MM.1S (cell line): ENCODE results near the gene RIN1.

ENCODE experiments used
- DNase-seq: peaks from one replicate; pipeline ENCODE4 v3.0.0-alpha.2; 2015
- H2AFZ ChIP-seq: fragments of 300-600 bp; sonication (generic); 2 replicates; pipeline ENCODE4 v1.6.0; 2016; ENCODE audit warnings: antibody characterized with exemption, low read length
- H3F3A ChIP-seq: fragments of 300-600 bp; sonication (generic); 2 replicates; pipeline ENCODE4 v1.6.1; 2016; ENCODE audit warnings: mild to moderate bottlenecking, antibody characterized with exemption, low read length, moderate library complexity, mixed read lengths; ENCODE audit not compliant: insufficient read depth
- H3K27ac ChIP-seq: fragments of 300-600 bp; sonication (generic); 2 replicates; pipeline ENCODE4 v1.5.1; 2016; ENCODE audit warnings: mild to moderate bottlenecking, low read length
- H3K27me3 ChIP-seq: fragments of 300-600 bp; sonication (generic); replicated peaks from 2 replicates; pipeline ENCODE4 v1.6.0; 2016; ENCODE audit warnings: low read length; ENCODE audit not compliant: insufficient read depth
- H3K36me3 ChIP-seq: fragments of 300-600 bp; sonication (generic); replicated peaks from 2 replicates; pipeline ENCODE4 v1.6.1; 2016; ENCODE audit warnings: mild to moderate bottlenecking, low read length, mixed read lengths; ENCODE audit not compliant: insufficient read depth
- H3K4me1 ChIP-seq: fragments of 300-600 bp; sonication (generic); 2 replicates; pipeline ENCODE4 v1.6.1; 2016; ENCODE audit warnings: low read length, mixed read lengths
- H3K4me2 ChIP-seq: fragments of 300-600 bp; sonication (generic); 2 replicates; pipeline ENCODE4 v1.6.0; 2016; ENCODE audit warnings: low read depth, low read length
- H3K4me3 ChIP-seq: fragments of 300-600 bp; sonication (generic); 2 replicates; pipeline ENCODE4 v1.5.1; 2016; ENCODE audit warnings: low read length, mixed read lengths
- H3K79me2 ChIP-seq: fragments of 300-600 bp; sonication (generic); 2 replicates; pipeline ENCODE4 v1.6.1; 2016; ENCODE audit warnings: mixed run types, low read length, mixed read lengths
- H3K9ac ChIP-seq: fragments of 300-600 bp; sonication (generic); 2 replicates; pipeline ENCODE4 v1.6.1; 2016; ENCODE audit warnings: low read length, mixed read lengths
- H3K9me2 ChIP-seq: fragments of 300-600 bp; sonication (generic); replicated peaks from 2 replicates; pipeline ENCODE4 v1.6.1; 2016; ENCODE audit warnings: mild to moderate bottlenecking, low read length, mixed read lengths; ENCODE audit not compliant: insufficient read depth
- H3K9me3 ChIP-seq: fragments of 300-600 bp; sonication (generic); replicated peaks from 2 replicates; pipeline ENCODE4 v1.6.1; 2016; ENCODE audit warnings: mild to moderate bottlenecking, low read length, mixed read lengths; ENCODE audit not compliant: insufficient read depth
- H4K20me1 ChIP-seq: fragments of 300-600 bp; sonication (generic); 2 replicates; pipeline ENCODE4 v1.6.1; 2016; ENCODE audit warnings: mild to moderate bottlenecking, low read length, moderate library complexity, mixed read lengths; ENCODE audit not compliant: insufficient read depth
- EZH2 ChIP-seq: fragments of 300-600 bp; sonication (generic); optimal IDR thresholded peaks from 2 replicates; pipeline ENCODE3; 2017; ENCODE audit warnings: low read depth, mild to moderate bottlenecking, antibody characterized with exemption, low read length, mixed read lengths
- EZH2phosphoT487 ChIP-seq: fragments of 300-600 bp; sonication (generic); IDR thresholded peaks from 2 replicates; pipeline ENCODE4 v1.6.1; 2018; ENCODE audit warnings: antibody characterized with exemption, low read length
- TF ChIP-seq, protein P1 (sequence below): fragments of 300-600 bp; sonication (generic); IDR thresholded peaks from 2 replicates; pipeline ENCODE4 v1.5.1; 2016; ENCODE audit warnings: antibody characterized with exemption, low read length, mixed read lengths

Gene RIN1

GRCh38 chr11:66329165-66329673 is 7.0 kb downstream of the RIN1 start:
- peaks cover 43% of the 10 kb centered on the region for H3K27me3 ChIP-seq
- H3K9me2 ChIP-seq = no peaks in the 10 kb centered on the region
- H4K20me1 ChIP-seq = no peaks in the 10 kb centered on the region
- no peaks in the 10 kb centered on the region for H3K36me3 ChIP-seq
- no peak overlapping the region for H3K27ac ChIP-seq
- DNase-seq = no peak
- no peaks in the 10 kb centered on the region for H3K4me1 ChIP-seq
- no peak overlapping the region for H2AFZ ChIP-seq
- no peak overlapping the region for H3K9ac ChIP-seq
- no peak overlapping the region for H3K4me3 ChIP-seq
- no peaks in the 10 kb centered on the region for H3F3A ChIP-seq
- no peaks in the 10 kb centered on the region for H3K9me3 ChIP-seq
- no peak for TF ChIP-seq EZH2
- TF ChIP-seq, protein P1, sequence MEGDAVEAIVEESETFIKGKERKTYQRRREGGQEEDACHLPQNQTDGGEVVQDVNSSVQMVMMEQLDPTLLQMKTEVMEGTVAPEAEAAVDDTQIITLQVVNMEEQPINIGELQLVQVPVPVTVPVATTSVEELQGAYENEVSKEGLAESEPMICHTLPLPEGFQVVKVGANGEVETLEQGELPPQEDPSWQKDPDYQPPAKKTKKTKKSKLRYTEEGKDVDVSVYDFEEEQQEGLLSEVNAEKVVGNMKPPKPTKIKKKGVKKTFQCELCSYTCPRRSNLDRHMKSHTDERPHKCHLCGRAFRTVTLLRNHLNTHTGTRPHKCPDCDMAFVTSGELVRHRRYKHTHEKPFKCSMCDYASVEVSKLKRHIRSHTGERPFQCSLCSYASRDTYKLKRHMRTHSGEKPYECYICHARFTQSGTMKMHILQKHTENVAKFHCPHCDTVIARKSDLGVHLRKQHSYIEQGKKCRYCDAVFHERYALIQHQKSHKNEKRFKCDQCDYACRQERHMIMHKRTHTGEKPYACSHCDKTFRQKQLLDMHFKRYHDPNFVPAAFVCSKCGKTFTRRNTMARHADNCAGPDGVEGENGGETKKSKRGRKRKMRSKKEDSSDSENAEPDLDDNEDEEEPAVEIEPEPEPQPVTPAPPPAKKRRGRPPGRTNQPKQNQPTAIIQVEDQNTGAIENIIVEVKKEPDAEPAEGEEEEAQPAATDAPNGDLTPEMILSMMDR = no peak
- no peak for TF ChIP-seq EZH2phosphoT487
- no peak overlapping the region for H3K4me2 ChIP-seq
- no peaks in the 10 kb centered on the region for H3K79me2 ChIP-seq

DNA sequence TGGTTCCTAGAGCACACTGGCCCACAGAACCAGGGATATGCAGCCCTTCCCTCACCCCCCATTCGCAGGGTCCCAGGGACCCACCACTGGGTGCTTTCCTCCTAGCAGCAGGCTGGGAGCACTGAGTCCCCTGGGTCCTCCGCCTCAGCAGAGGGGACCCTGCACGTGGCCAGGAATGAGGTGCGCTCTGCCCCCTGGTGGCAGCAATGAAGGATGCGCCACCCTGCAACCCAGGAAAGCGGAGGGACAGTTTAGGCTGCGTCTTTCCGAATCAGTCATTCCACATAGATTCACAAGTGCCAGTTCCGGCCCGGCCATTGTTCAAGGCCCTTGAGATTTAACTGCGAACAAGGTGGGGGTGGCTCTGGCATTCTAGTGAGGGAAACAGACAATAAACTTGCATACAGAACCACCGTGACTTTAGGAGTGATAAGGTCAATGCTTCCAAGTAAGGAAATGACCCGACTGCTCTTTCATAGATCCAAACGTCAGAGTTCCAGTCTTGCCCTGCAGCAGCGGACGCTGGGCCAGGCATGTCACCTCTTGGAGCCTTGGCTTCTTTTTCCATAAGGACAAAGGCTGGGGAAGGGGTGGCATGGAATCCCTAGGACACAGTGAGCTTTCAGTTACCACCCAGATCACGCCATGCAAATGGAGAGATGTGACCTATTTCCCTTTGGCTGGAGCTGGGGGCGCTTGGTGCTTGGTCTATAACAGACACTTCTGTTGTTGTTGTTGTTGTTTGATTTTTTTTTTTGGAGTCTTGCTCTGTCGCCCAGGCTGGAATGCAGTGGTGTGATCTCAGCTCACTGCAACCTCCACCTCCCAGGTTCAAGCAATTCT is 7.7 kb downstream of the RIN1 start:
- Histone ChIP-seq H3K9me2 (no peaks in the 10 kb centered on the region), H3K36me3 (no peaks in the 10 kb centered on the region), H3K4me1 (no peaks in the 10 kb centered on the region), H3K9me3 (no peaks in the 10 kb centered on the region), H3F3A (no peaks in the 10 kb centered on the region), H3K27ac (no peak overlapping the region), H2AFZ (peak overlapping the region; percentile 33), H3K4me3 (peak overlapping the region; percentile 16; the same call in 1 of the 2 replicates), H4K20me1 (no peaks in the 10 kb centered on the region), H3K79me2 (no peaks in the 10 kb centered on the region), H3K4me2 (peak overlapping the region; percentile 33; the same call in 1 of the 2 replicates), H3K27me3 (peaks cover 37% of the 10 kb centered on the region), H3K9ac (no peak overlapping the region)
- peak; percentile 63 for DNase-seq
- no peak for TF ChIP-seq EZH2phosphoT487
- TF ChIP-seq, protein P1 = peak; percentile 91

GRCh38 chr11:66328031-66328301 is 8.3 kb downstream of the RIN1 start:
- Histone ChIP-seq H3K9ac (no peak overlapping the region), H3K36me3 (no peaks in the 10 kb centered on the region), H3K27me3 (peaks cover 35% of the 10 kb centered on the region), H3K9me3 (no peaks in the 10 kb centered on the region), H3K4me3 (no peak overlapping the region), H3K9me2 (no peaks in the 10 kb centered on the region), H3K79me2 (no peaks in the 10 kb centered on the region), H3K4me2 (0 out of 2 replicates have a peak overlapping the region, but pooled peaks have one; percentile 33), H3F3A (no peaks in the 10 kb centered on the region), H3K27ac (no peak overlapping the region), H4K20me1 (no peaks in the 10 kb centered on the region), H3K4me1 (no peaks in the 10 kb centered on the region), H2AFZ (peak overlapping the region; percentile 33; the same call in 1 of the 2 replicates)
- TF ChIP-seq EZH2phosphoT487 (no peak), EZH2 (no peak)
- TF ChIP-seq, protein P1 = no peak
- DNase-seq = no peak
